WTC11 (cell line): ENCODE results near the gene KIF21B. TPM values are rescaled to one million over a fixed set of nuclear protein-coding genes. Genes with fewer than 3 reads are reported as not detected.

Experiments used
- ATAC-seq: fragments of 200-7000 bp; cut with Tn5 transposase; 2 replicates; pipeline ENCODE4 v1.10.0; 2021; ENCODE audit warnings: mild to moderate bottlenecking, moderate library complexity
- CTCF ChIA-PET: fragments of 300-600 bp; sonication (Branson Sonifier 250); formaldehyde crosslinking; loops from one replicate; lab custom pipeline; 2021; ENCODE audit warnings: antibody characterized with exemption; lab: Charles Lee
- POLR2A ChIA-PET: fragments of 350-600 bp; sonication (Branson Sonifier 250); formaldehyde crosslinking; loops from one replicate; lab custom pipeline; 2021; ENCODE audit warnings: antibody characterized with exemption; lab: Charles Lee
- DNase-seq: peaks from one replicate; pipeline ENCODE4 v3.0.0; 2021; ENCODE audit warnings: low spot score
- H3K27ac Mint-ChIP-seq: 2 replicates; pipeline ENCODE4 v1.8.0; 2021; ENCODE audit warnings: mixed read lengths
- H3K27me3 Mint-ChIP-seq: 2 replicates; pipeline ENCODE4 v1.8.0; 2021; ENCODE audit warnings: low read depth, mild to moderate bottlenecking, moderate library complexity, mixed read lengths
- H3K36me3 Mint-ChIP-seq: 2 replicates; pipeline ENCODE4 v1.8.0; 2021; ENCODE audit warnings: mixed read lengths
- H3K4me1 Mint-ChIP-seq: 2 replicates; pipeline ENCODE4 v1.8.0; 2022; ENCODE audit warnings: mixed read lengths
- H3K4me3 Mint-ChIP-seq: 2 replicates; pipeline ENCODE4 v1.8.0; 2021; ENCODE audit warnings: mild to moderate bottlenecking, moderate library complexity, mixed read lengths
- H3K9me3 Mint-ChIP-seq: 2 replicates; pipeline ENCODE4 v1.8.0; 2021; ENCODE audit warnings: mixed read lengths
- ARID4B ChIP-seq: sonication (generic); formaldehyde crosslinking; IDR thresholded peaks from 2 replicates; pipeline ENCODE4 v1.8.0; 2023; ENCODE audit warnings: missing genetic modification reagents, mild to moderate bottlenecking, borderline replicate concordance
- CREB1 ChIP-seq: sonication (generic); formaldehyde crosslinking; IDR thresholded peaks from 2 replicates; pipeline ENCODE4 v1.8.0; 2023; ENCODE audit warnings: mild to moderate bottlenecking, missing genetic modification reagents
- ELF4 ChIP-seq: sonication (generic); formaldehyde crosslinking; IDR thresholded peaks from 2 replicates; pipeline ENCODE4 v1.8.1; 2022; ENCODE audit warnings: low read depth, mild to moderate bottlenecking, moderate library complexity, missing genetic modification reagents
- FOXP4 ChIP-seq: sonication (generic); formaldehyde crosslinking; IDR thresholded peaks from 2 replicates; pipeline ENCODE4 v1.8.0; 2022; ENCODE audit warnings: mild to moderate bottlenecking, missing genetic modification reagents
- GTF2I ChIP-seq: fragments of 250-450 bp; sonication (Bioruptor Pico); conservative IDR thresholded peaks from 2 replicates; pipeline ENCODE4 v1.4.0; 2021; ENCODE audit warnings: mild to moderate bottlenecking
- HMGXB4 ChIP-seq: sonication (generic); formaldehyde crosslinking; IDR thresholded peaks from 2 replicates; pipeline ENCODE4 v1.8.1; 2023; ENCODE audit warnings: mild to moderate bottlenecking, moderate library complexity, missing genetic modification reagents
- MYBL2 ChIP-seq: sonication (generic); formaldehyde crosslinking; IDR thresholded peaks from 2 replicates; pipeline ENCODE4 v1.8.1; 2023; ENCODE audit warnings: mild to moderate bottlenecking, moderate library complexity, missing genetic modification reagents
- NFATC4 ChIP-seq: fragments of 250-450 bp; sonication (Bioruptor Pico); IDR thresholded peaks from 2 replicates; pipeline ENCODE4 v1.9.0; 2021; ENCODE audit warnings: mild to moderate bottlenecking
- NFE2L1 ChIP-seq: sonication (generic); formaldehyde crosslinking; IDR thresholded peaks from 2 replicates; pipeline ENCODE4 v1.8.1; 2023; ENCODE audit warnings: missing genetic modification reagents
- RORB ChIP-seq: fragments of 250-450 bp; sonication (Bioruptor Pico); IDR thresholded peaks from 2 replicates; pipeline ENCODE4 v1.9.0; 2021; ENCODE audit warnings: mild to moderate bottlenecking
- SMAD3 ChIP-seq: sonication (generic); formaldehyde crosslinking; IDR thresholded peaks from 2 replicates; pipeline ENCODE4 v1.8.0; 2022; ENCODE audit warnings: missing genetic modification reagents, mild to moderate bottlenecking, borderline replicate concordance
- TCF7 ChIP-seq: sonication (generic); formaldehyde crosslinking; IDR thresholded peaks from 2 replicates; pipeline ENCODE4 v1.8.0; 2022; ENCODE audit warnings: mild to moderate bottlenecking, low read depth, missing genetic modification reagents, moderate library complexity
- ZNF232 ChIP-seq: sonication (generic); formaldehyde crosslinking; IDR thresholded peaks from 2 replicates; pipeline ENCODE4 v1.8.0; 2022; ENCODE audit warnings: mild to moderate bottlenecking, missing genetic modification reagents
- total RNA-seq: library from RNA; stranded (reverse); gene quantifications from 3 replicates; pipeline ENCODE4 v1.2.3, GENCODE V29; 2021
- TF ChIP-seq, protein P1 (sequence below): sonication (generic); formaldehyde crosslinking; IDR thresholded peaks from 2 replicates; pipeline ENCODE4 v1.8.1; 2022; ENCODE audit warnings: low read depth, mild to moderate bottlenecking, moderate library complexity, missing genetic modification reagents, borderline replicate concordance
- TF ChIP-seq, protein P2 (sequence below): fragments of 200-600 bp; IDR thresholded peaks from 2 replicates; pipeline ENCODE4 v1.8.0; 2022; ENCODE audit warnings: antibody characterized with exemption

Gene KIF21B
- total RNA-seq, 1 experiment from 2014 or later: 19.4 TPM

DNA sequence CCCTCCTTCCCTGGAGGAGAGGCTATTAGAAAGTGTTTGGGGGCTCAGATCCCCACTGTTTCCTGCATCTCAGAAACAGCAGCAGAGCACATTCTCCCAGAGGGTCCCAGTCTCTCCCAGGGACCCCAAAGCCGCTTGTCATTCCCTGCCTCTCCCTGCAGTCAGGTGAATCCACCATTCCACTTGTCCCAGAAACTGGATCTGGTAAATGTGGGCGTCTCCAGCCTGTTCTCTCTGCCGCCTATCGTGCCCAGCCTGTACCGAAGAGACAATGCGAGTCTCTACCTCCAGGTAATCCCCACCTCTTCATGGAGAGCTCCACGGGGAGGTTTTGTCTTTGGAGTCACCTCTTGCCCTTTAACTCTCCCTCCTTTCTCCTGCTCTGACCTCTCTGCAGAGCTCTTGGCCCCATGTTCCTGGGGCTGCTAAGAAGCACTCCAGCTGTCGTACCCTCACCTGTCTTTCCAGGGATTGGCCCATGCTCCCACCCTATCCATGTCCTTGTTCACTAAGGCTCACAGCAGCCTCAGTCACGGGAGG is 101.9 kb downstream of the KIF21B start:
- H3K27ac Mint-ChIP-seq: no peak overlapping the region; the same call in 1 of the 2 replicates
- CTCF ChIA-PET: no interaction called here

More for the DNA sequence above, 101.9 kb downstream of the KIF21B start:
- DNase-seq (no peak), ATAC-seq (no peak; the same call in 1 of the 2 replicates)
- Mint-ChIP-seq H3K4me1 (peaks cover 3% of the 10 kb centered on the region; the same call in 1 of the 2 replicates), H3K9me3 (no peaks in the 10 kb centered on the region), H3K4me3 (no peak overlapping the region), H3K36me3 (no peaks in the 10 kb centered on the region), H3K27me3 (no peaks in the 10 kb centered on the region; the same call in 1 of the 2 replicates)
- POLR2A ChIA-PET: no interaction called here
- TF ChIP-seq SMAD3 (CRISPR knock-in tag): no peak
- no peak for TF ChIP-seq FOXP4
- TF ChIP-seq NFE2L1: no peak
- no peak for TF ChIP-seq NFATC4 (CRISPR knock-in tag)
- TF ChIP-seq MYBL2 (CRISPR knock-in tag): no peak
- no peak for TF ChIP-seq ARID4B (CRISPR knock-in tag)
- no peak for TF ChIP-seq GTF2I (CRISPR knock-in tag)
- no peak for TF ChIP-seq TCF7 (CRISPR knock-in tag)
- TF ChIP-seq ELF4 (CRISPR knock-in tag): no peak
- no peak for TF ChIP-seq RORB (CRISPR knock-in tag)
- TF ChIP-seq HMGXB4 (CRISPR knock-in tag): no peak
- no peak for TF ChIP-seq ZNF232 (CRISPR knock-in tag)
- TF ChIP-seq, protein P1, sequence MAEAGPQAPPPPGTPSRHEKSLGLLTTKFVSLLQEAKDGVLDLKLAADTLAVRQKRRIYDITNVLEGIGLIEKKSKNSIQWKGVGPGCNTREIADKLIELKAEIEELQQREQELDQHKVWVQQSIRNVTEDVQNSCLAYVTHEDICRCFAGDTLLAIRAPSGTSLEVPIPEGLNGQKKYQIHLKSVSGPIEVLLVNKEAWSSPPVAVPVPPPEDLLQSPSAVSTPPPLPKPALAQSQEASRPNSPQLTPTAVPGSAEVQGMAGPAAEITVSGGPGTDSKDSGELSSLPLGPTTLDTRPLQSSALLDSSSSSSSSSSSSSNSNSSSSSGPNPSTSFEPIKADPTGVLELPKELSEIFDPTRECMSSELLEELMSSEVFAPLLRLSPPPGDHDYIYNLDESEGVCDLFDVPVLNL (CRISPR knock-in tag): no peak
- TF ChIP-seq CREB1: no peak
- TF ChIP-seq, protein P2, sequence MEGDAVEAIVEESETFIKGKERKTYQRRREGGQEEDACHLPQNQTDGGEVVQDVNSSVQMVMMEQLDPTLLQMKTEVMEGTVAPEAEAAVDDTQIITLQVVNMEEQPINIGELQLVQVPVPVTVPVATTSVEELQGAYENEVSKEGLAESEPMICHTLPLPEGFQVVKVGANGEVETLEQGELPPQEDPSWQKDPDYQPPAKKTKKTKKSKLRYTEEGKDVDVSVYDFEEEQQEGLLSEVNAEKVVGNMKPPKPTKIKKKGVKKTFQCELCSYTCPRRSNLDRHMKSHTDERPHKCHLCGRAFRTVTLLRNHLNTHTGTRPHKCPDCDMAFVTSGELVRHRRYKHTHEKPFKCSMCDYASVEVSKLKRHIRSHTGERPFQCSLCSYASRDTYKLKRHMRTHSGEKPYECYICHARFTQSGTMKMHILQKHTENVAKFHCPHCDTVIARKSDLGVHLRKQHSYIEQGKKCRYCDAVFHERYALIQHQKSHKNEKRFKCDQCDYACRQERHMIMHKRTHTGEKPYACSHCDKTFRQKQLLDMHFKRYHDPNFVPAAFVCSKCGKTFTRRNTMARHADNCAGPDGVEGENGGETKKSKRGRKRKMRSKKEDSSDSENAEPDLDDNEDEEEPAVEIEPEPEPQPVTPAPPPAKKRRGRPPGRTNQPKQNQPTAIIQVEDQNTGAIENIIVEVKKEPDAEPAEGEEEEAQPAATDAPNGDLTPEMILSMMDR: no peak

Other genes with a start within 250 kb of the KIF21B start
- 0.14 to 0.16 TPM in 2 of 3 replicates, not detected in the other for gene GPR25, start 150.7 kb downstream of the KIF21B start, total RNA-seq
- 41.2 to 47.9 TPM (median 47.6 TPM) in 3 replicates for gene INAVA, start 128.8 kb downstream of the KIF21B start, total RNA-seq
- 0.02 to 0.09 TPM (median 0.07 TPM) in 3 replicates for gene CACNA1S, start 88.7 kb upstream of the KIF21B start, total RNA-seq
- gene ASCL5, start 103.5 kb upstream of the KIF21B start, total RNA-seq: 0.18 to 0.53 TPM (median 0.31 TPM) in 3 replicates
- 97.5 to 109 TPM (median 102 TPM) in 3 replicates for gene TMEM9, start 130.8 kb upstream of the KIF21B start, total RNA-seq
- 0.11 TPM in 1 of 3 replicates, not detected in the others for gene IGFN1, start 167.1 kb upstream of the KIF21B start, total RNA-seq